A549 (cell line): ENCODE results near the gene HMSD.
A peak's percentile ranks its signal among the peaks of the same experiment; 100 is the strongest.

ENCODE experiments used
- BHLHE40 ChIP-seq: IDR thresholded peaks from 2 replicates; pipeline ENCODE4 v1.6.1; 2012; ENCODE audit warnings: low read depth, low read length, inconsistent platforms
- CHD2 ChIP-seq: fragments of 150-350 bp; IDR thresholded peaks from 2 replicates; pipeline ENCODE4 v1.6.1; 2014; ENCODE audit warnings: low read length; ENCODE audit not compliant: partially characterized antibody
- CTCF ChIP-seq: fragments of >200 bp; sonication (Bioruptor Twin); formaldehyde crosslinking; IDR thresholded peaks from 3 replicates; pipeline ENCODE4 v1.5.1; 2016
- EHMT2 ChIP-seq: fragments of 200-600 bp; sonication (generic); IDR thresholded peaks from 2 replicates; pipeline ENCODE4 v1.6.1; 2016; ENCODE audit warnings: antibody characterized with exemption, low read depth, mild to moderate bottlenecking, moderate library complexity
- MAZ ChIP-seq: fragments of 150-350 bp; IDR thresholded peaks from 2 replicates; pipeline ENCODE4 v1.6.1; 2014; ENCODE audit warnings: antibody characterized with exemption, low read depth, low read length, borderline replicate concordance
- NR3C1 ChIP-seq: fragments of >200 bp; sonication (Bioruptor Twin); formaldehyde crosslinking; IDR thresholded peaks from 3 replicates; pipeline ENCODE4 v1.6.1; 2017
- PBX3 ChIP-seq: IDR thresholded peaks from 2 replicates; pipeline ENCODE4 v1.6.1; 2012
- POLR2A ChIP-seq: IDR thresholded peaks from 2 replicates; pipeline ENCODE4 v1.6.1; 2012; ENCODE audit warnings: mild to moderate bottlenecking, low read length
- RFX5 ChIP-seq: fragments of 450-650 bp; IDR thresholded peaks from 2 replicates; pipeline ENCODE4 v1.7.1; 2014; ENCODE audit warnings: antibody characterized with exemption, mild to moderate bottlenecking, moderate library complexity
- ZSCAN20 ChIP-seq: fragments of 250-450 bp; sonication (Bioruptor Pico); IDR thresholded peaks from 2 replicates; pipeline ENCODE4 v1.8.0; 2022; ENCODE audit warnings: mild to moderate bottlenecking, moderate library complexity

DNA sequence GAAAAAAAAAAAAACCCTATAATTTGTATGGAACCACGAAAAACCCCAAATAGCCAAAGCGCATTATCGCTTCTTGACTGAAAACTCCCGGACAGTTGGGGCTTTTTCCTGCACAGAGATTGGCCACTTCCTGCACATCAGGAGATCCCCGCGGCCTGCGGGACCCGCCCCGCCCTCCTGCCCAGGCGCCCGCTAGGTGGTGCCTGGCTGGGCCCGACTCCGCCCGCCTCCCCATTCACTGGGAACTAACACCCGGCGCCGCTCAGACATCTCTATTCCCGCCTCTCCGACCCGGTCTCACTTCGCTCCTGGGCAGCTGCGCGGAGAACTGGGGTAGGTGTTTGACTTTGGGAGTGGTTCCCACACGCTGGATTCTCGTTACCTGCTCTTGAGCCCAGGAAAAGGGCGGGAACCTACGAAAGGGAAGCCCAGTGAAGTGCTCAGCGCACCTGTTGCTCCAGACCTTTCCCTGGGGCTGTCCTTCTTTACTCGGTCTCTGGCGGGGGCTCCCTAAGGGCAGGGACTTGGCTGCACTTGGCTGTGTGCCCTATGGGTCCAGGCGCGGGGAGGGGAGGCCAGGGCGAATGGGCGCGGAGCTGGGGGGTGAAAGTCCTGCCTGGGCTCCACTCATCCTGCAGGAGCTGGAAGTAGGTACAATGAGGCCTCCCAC is at the start of gene HMSD:
- peak; percentile 15; the same call in 1 of the 3 replicates for TF ChIP-seq CTCF
- no peak for TF ChIP-seq EHMT2
- TF ChIP-seq CHD2 = no peak
- TF ChIP-seq NR3C1 = no peak
- TF ChIP-seq POLR2A = no peak
- no peak for TF ChIP-seq MAZ
- TF ChIP-seq PBX3 = no peak
- TF ChIP-seq ZSCAN20 (CRISPR knock-in tag) = no peak
- TF ChIP-seq BHLHE40 = no peak
- TF ChIP-seq RFX5 = no peak
